Large intestine (tissue), 3 donors: ENCODE results near the gene CTSH. TPM values are rescaled to one million over a fixed set of nuclear protein-coding genes. Genes with fewer than 3 reads are reported as not detected.
"Not testable (repeated sequence)": the region's sequence is repeated elsewhere in the genome, so short reads cannot be mapped to it uniquely, and the experiment has no call there.

Experiments used
- DNase-seq, 2 donors: peaks; one replicate each; pipeline versions ENCODE4 v3.0.0 to v3.0.0-alpha.2; 2013
- H3K27ac ChIP-seq: one replicate; pipeline ENCODE4 v1.5.1; 2013; ENCODE audit warnings: low read length
- H3K27me3 ChIP-seq: 2 replicates; pipeline ENCODE4 v1.6.1; 2013; ENCODE audit warnings: low read length; ENCODE audit not compliant: control insufficient read depth, insufficient read depth
- H3K36me3 ChIP-seq: 2 replicates; pipeline ENCODE4 v1.6.1; 2013; ENCODE audit warnings: low read length; ENCODE audit not compliant: control insufficient read depth, insufficient read depth
- H3K4me1 ChIP-seq: one replicate; pipeline ENCODE4 v1.6.1; 2013; ENCODE audit warnings: low read length; ENCODE audit not compliant: control insufficient read depth, insufficient read depth
- H3K4me3 ChIP-seq: one replicate; pipeline ENCODE4 v1.5.1; 2013; ENCODE audit warnings: low read length
- H3K9me3 ChIP-seq: one replicate; pipeline ENCODE4 v1.6.1; 2013; ENCODE audit warnings: mild to moderate bottlenecking, low read depth, low read length, moderate library complexity; ENCODE audit not compliant: control insufficient read depth
- WGBS: methylation state at CpG from one replicate; pipeline ENCODE4 v1.1.5; 2013; ENCODE audit warnings: low lambda C conversion rate; ENCODE audit not compliant: insufficient coverage; 5-methylcytosine and 5-hydroxymethylcytosine counted together
- polyA plus RNA-seq: library from polyadenylated mRNA; unstranded; fragments of 120-200 nt; gene quantifications from one replicate; pipeline ENCODE4 v1.2.1, GENCODE V29; 2013

Gene CTSH
- polyA plus RNA-seq, 1 donor: 340 TPM

DNA sequence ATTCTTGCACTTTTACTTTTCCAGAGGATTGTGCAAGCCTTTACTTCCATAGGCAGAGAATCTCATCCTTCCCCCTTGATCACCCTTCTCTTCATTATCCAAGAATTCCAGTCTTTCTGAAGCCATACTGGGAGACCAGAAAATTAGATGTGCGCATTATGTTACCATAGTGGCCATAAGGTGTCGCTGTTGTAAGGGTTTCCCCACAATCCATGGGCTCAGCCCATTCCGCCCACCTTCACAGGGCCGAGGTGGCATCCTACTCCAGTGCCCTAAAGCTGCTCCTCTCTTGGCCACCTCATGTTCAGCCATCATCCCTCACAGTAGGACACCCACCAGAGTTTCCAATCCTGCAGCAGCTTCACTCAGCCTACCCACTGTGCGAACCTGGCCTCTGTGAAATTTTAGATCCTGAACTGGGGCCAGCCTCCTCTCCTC lies 35.0 kb downstream of the CTSH start:
- H3K36me3 ChIP-seq: peaks cover 75% of the 10 kb centered on the region
- DNase-seq: peak; percentile 32 to 38
- H3K4me1 ChIP-seq: no peaks in the 10 kb centered on the region
- H3K27me3 ChIP-seq: no peaks in the 10 kb centered on the region
- no CpG with 5 or more reads among the region's 5 CpGs for WGBS
- H3K27ac ChIP-seq: no peak overlapping the region
- no peaks in the 10 kb centered on the region for H3K9me3 ChIP-seq
- H3K4me3 ChIP-seq: no peak overlapping the region

DNA sequence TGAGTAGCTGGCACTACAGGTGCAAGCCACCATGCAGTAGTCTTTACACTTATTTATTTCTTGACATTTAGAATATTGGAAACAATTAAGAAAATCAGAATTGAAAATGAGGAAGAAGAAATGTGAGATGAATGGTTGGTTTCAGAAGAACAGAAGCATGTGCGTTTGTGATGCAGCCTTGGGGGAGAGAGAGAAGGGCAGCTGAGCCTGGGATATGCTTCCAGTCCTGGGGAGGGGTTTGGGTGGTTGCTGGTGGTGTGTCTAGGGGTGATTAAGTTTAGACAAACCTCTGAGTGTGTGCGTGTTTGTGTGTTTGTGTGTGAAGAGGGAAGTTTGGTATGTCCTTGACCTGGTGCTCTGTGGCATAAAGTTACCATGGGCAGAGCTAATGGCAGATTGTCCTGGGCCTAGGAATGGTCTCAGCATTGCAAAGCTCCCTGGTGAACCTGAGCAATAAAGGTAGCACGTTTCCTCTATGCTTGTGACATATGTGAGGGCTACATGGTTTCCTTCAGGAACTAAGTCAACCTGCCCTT lies 35.6 kb downstream of the CTSH start:
- no CpG with 5 or more reads among the region's 3 CpGs for WGBS
- Histone ChIP-seq H3K4me3 (no peak overlapping the region), H3K36me3 (peaks cover 78% of the 10 kb centered on the region), H3K27ac (no peak overlapping the region), H3K9me3 (no peaks in the 10 kb centered on the region), H3K4me1 (no peaks in the 10 kb centered on the region), H3K27me3 (no peaks in the 10 kb centered on the region)
- DNase-seq: no peak

DNA sequence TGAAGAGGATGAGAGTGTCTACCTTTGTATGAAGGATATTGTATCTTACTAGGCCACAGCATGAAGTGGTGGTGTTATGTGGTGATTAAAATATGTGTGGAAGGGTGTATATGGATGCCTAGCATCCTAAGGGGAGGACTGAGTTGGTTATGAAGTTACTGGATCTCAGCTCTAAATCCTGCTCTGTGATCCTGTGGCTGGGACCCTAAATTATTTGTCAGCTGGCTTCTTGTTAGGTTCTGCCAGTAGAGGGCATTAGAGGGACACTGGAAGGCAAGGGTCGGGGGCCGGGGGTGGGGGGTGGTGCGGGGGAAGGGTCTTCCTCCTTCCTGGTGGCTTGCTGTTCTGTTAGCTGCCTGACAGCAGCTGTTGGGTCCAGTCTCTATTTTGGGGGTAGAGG lies 37.3 kb downstream of the CTSH start:
- Histone ChIP-seq H3K4me1 (no peaks in the 10 kb centered on the region), H3K4me3 (no peak overlapping the region), H3K27me3 (no peaks in the 10 kb centered on the region), H3K27ac (no peak overlapping the region), H3K9me3 (no peaks in the 10 kb centered on the region), H3K36me3 (peaks cover 83% of the 10 kb centered on the region)
- no CpG with 5 or more reads among the region's 3 CpGs for WGBS
- DNase-seq: no peak

DNA sequence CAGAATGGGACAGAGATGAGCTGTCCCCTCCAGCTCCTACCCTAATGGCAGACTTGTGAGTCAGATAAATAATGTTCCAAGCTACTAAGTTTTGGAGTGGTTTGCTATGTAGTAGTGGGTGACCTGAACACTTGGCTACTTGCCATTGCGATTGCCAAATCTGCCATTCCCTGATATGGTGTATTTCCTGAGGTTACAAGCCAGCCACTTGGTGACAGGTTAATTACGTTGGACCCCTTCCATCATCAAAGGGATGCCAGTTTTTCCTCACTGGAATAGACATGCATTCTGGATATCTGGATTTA lies 38.6 kb downstream of the CTSH start:
- H3K27ac ChIP-seq: no peak overlapping the region

DNA sequence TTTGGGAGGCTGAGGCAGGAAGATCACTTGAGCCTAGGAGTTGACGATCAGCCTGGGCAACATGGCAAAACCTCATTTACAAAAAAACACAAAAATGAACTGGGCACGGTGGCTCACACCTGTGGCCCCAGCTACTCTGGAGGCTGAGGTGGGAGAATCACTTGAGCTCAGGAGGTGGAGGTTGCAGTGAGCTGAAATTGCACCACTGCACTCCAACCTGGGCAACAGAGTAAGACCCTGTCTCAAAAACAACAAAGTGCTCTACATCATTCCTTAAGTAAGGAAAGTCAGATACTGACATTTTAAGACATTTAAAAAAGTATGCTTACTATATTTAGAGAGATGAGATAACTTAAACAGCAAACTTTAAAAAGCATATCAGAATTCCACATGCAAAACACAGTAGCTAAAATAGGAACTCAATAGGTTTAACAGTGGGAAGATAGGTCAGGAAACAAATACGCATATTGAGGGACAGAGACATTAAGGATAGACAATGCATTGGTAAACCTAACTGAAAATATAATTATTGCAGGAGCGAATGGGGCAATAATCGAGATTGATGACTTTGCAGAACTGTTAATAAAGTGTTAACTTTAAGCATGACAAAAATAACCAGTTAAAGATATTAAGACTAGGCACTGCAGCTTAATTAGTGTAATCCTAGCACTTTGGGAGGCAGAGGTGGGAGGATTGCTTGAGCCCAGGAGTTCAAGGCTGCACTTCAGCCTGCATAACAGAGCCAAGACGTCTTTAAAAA lies 40.1 kb downstream of the CTSH start:
- H3K27me3 ChIP-seq: no peaks in the 10 kb centered on the region
- H3K9me3 ChIP-seq: no peaks in the 10 kb centered on the region
- no peak overlapping the region for H3K4me3 ChIP-seq
- H3K27ac ChIP-seq: no peak overlapping the region
- H3K4me1 ChIP-seq: no peaks in the 10 kb centered on the region
- DNase-seq: no peak
- peaks cover 84% of the 10 kb centered on the region for H3K36me3 ChIP-seq
- WGBS: 100% methylated on average over 2 of the region's 6 CpGs

More for the DNA sequence above, 38.6 kb downstream of the CTSH start:
- H3K4me1 ChIP-seq: no peaks in the 10 kb centered on the region
- no peaks in the 10 kb centered on the region for H3K27me3 ChIP-seq
- H3K4me3 ChIP-seq: no peak overlapping the region
- H3K36me3 ChIP-seq: peaks cover 86% of the 10 kb centered on the region
- DNase-seq: no peak
- no peaks in the 10 kb centered on the region for H3K9me3 ChIP-seq
- WGBS: no CpG with 5 or more reads among the region's 2 CpGs

DNA sequence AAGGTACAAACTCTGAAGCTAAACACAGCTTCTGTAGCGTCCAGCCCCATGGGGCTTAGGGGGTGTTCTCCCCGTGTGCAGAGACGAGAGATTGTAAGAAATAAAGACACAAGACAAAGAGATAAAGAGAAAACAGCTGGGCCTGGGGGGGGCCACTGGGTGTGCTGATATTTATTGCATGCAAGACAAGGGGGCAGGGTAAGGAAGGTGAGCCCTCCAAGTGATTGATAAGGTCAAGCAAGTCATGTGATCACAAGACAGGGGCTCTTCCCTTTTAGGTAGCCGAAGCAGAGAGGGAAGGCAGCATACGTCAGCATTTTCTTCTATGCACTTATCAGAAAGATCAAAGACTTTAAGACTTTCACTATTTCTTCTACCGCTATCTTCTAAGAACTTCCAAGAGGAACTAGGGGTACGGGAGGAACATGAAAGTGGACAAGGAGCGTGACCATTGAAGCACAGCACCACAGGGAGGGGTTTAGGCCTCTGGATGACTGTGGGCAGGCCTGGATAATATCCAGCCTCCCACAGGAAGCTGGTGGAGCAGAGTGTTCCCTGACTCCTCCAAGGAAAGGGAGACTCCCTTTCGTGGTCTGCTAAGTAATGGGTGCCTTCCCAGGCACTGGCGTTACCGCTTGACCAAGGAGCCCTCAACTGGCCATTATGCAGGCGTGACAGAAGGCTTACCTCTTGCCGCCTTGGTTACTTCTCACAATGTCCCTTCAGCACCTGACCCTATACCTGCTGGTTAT lies 42.4 kb downstream of the CTSH start:
- not testable (repeated sequence) for H3K4me1 ChIP-seq, H3K4me3 ChIP-seq, H3K27ac ChIP-seq, H3K9me3 ChIP-seq, H3K27me3 ChIP-seq
- H3K36me3 ChIP-seq: peaks cover 87% of the 10 kb centered on the region
- peak in 1 of 2 donors; percentile 26 for DNase-seq
- no CpG with 5 or more reads among the region's 13 CpGs for WGBS

DNA sequence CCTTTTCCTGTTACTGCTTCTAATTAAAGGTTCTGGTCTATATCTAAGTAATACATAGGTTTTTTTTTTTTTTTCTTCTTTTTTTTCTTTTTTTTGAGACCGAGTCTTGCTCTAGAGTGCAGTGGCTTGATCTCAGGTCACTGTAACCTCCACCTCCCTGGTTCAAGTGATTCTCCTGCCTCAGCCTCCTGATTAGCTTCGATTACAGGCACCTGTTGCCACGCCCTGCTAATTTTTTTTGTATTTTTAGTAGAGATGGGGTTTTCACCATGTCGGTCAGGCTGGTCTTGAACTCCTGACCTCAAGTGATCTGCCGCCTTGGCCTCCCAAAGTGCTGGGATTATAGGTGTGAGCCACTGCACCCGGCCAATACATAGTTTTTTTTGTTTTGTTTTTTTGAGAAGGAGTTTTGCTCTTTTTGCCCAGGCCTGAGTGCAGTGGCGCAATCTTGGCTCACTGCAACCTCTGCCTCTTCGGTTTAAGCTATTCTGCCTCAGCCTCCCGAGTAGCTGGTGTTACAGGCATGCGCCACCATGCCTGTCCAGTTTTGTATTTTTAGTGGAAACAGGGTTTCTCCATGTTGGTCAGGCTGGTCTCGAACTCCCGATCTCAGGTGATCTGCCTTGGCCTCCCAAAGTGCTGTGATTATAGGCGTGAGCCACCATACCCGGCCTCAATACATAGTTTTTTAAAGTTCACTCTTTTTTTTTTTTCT lies 43.9 kb downstream of the CTSH start:
- H3K27me3 ChIP-seq, H3K9me3 ChIP-seq, H3K4me3 ChIP-seq, H3K27ac ChIP-seq, DNase-seq, H3K4me1 ChIP-seq: not testable (repeated sequence)
- 100% methylated on average over 1 of the region's 14 CpGs for WGBS
- peaks cover 78% of the 10 kb centered on the region for H3K36me3 ChIP-seq

DNA sequence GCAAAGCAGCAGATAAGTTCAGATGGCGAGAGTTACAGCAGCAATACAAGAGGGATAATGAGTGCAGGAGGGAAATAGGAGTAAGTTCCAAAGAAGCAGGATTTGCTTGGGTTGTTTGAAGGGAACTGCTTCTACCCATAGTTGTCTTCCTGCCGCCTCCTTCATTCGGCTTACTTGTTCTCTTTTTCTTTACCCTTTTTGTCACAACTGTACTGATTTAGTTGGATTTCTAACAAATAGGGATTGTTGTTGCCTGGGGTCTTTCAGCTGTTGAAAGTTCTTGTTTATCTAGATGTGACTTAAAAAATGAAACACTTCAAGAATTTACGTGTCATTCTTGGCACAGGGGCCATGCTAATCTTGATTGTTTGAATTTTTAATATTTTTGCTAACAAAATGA lies 46.3 kb downstream of the CTSH start:
- Histone ChIP-seq H3K4me1 (no peaks in the 10 kb centered on the region), H3K27ac (no peak overlapping the region), H3K36me3 (peaks cover 79% of the 10 kb centered on the region), H3K4me3 (no peak overlapping the region), H3K27me3 (no peaks in the 10 kb centered on the region), H3K9me3 (no peaks in the 10 kb centered on the region)
- 80% methylated on average over 1 of the region's 4 CpGs for WGBS
- DNase-seq: no peak

DNA sequence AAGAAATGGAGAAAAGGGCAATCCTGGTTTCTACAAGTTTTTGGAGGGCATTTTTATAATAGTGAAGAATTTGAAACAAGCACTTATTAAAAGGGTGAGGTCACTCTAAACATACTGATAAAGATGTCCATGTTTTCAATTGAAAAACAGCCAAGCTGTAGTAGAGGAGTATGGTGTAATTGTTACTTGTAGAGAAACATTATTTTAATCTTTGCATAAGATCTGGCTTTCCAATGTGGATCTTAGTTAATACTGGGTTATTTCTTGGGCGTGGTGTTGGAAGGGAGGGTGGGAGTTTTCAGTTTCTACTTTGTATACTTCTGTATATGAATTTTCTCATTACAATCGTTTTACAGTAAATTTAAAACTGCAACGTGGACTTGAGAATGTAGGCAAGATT lies 49.4 kb downstream of the CTSH start:
- no peak overlapping the region for H3K27ac ChIP-seq
- no peaks in the 10 kb centered on the region for H3K27me3 ChIP-seq
- H3K36me3 ChIP-seq: peaks cover 73% of the 10 kb centered on the region
- no peaks in the 10 kb centered on the region for H3K4me1 ChIP-seq
- 95% methylated on average over 2 of the region's 3 CpGs for WGBS
- no peak overlapping the region for H3K4me3 ChIP-seq
- no peak for DNase-seq
- H3K9me3 ChIP-seq: no peaks in the 10 kb centered on the region

DNA sequence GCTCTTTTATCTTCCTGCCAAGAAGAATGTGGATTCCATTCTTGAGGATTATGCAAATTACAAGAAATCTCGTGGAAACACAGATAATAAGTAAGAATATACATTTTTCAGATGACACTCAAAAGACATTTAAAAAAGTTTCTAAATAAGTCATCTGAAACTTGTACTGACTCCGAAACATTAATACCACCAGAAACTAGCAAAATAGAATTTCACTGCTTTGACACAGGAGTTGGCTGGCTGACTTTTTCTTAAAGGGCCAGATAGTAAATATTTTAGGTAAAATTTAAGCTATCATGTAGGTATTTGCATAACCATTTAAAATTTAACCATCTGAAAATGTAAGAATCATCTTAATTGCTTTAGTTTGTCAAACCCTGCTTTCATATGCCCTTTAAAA lies 51.3 kb downstream of the CTSH start:
- Histone ChIP-seq H3K4me3 (no peak overlapping the region), H3K4me1 (no peaks in the 10 kb centered on the region), H3K9me3 (no peaks in the 10 kb centered on the region), H3K27ac (no peak overlapping the region), H3K36me3 (peaks cover 70% of the 10 kb centered on the region), H3K27me3 (no peaks in the 10 kb centered on the region)
- WGBS: 86% methylated on average over 1 of the region's 2 CpGs
- DNase-seq: no peak
